HG03520 (cell line): ENCODE measurements around the gene OR2T8.

Source experiments
- ATAC-seq: cut with Tn5 transposase; IDR thresholded peaks from one replicate; pipeline ENCODE4 v1.9.1; 2021; ENCODE audit warnings: mild to moderate bottlenecking, moderate library complexity; ENCODE audit not compliant: unreplicated experiment

Gene OR2T8

GRCh38 chr1:247919952-247920351 lies at the start of gene OR2T8:
OR2T8 (plus strand) TSS chr1:247920252; CDS start chr1:247921018, 766 bp downstream.
- ATAC-seq = no peak

- no peak for ATAC-seq
These were observed 36.7 kb upstream of the OR2T8 start for GRCh38 chr1:247883346-247883745.

- ATAC-seq = no peak
These were observed 35.1 kb upstream of the OR2T8 start for GRCh38 chr1:247884797-247885413.

- no peak for ATAC-seq
These were observed 24.9 kb upstream of the OR2T8 start, which contains the start of gene OR2W3 for GRCh38 chr1:247895163-247895637. OR2W3 (plus strand) TSS chr1:247895587; CDS start chr1:247895587, 0 bp downstream.

- no peak for ATAC-seq
These were observed 24.1 kb upstream of the OR2T8 start for GRCh38 chr1:247895976-247896375.

GRCh38 chr1:247904122-247904521 lies 15.9 kb upstream of the OR2T8 start:
- no peak for ATAC-seq

- no peak for ATAC-seq
These were observed 14.9 kb upstream of the OR2T8 start for GRCh38 chr1:247905181-247905580.

- no peak for ATAC-seq
These were observed 14.0 kb upstream of the OR2T8 start for GRCh38 chr1:247905910-247906503.

GRCh38 chr1:247906504-247907047 lies 13.5 kb upstream of the OR2T8 start:
- no peak for ATAC-seq

- ATAC-seq = no peak
These were observed 11.3 kb upstream of the OR2T8 start for GRCh38 chr1:247908766-247909165.

GRCh38 chr1:247913786-247914185 lies 6.3 kb upstream of the OR2T8 start:
- no peak for ATAC-seq

- ATAC-seq = no peak
These were observed 5.0 kb upstream of the OR2T8 start for GRCh38 chr1:247914941-247915662.

- ATAC-seq = no peak
These were observed 3.9 kb downstream of the OR2T8 start for GRCh38 chr1:247923941-247924340.

- ATAC-seq = no peak
These were observed 4.8 kb downstream of the OR2T8 start, which contains the start of gene OR2AJ1 for GRCh38 chr1:247924868-247925267. OR2AJ1 (plus strand) TSS chr1:247924889; CDS start chr1:247933769, 8,880 bp downstream.

- ATAC-seq = no peak
These were observed 13.9 kb downstream of the OR2T8 start for GRCh38 chr1:247933989-247934388.

GRCh38 chr1:247935781-247936180 lies 15.7 kb downstream of the OR2T8 start:
- ATAC-seq = no peak

- no peak for ATAC-seq
These were observed 16.4 kb downstream of the OR2T8 start for GRCh38 chr1:247936415-247936814.

GRCh38 chr1:247936965-247937734 lies 17.1 kb downstream of the OR2T8 start:
- ATAC-seq = peak; percentile 100

GRCh38 chr1:247942624-247943023 lies 22.6 kb downstream of the OR2T8 start:
- ATAC-seq = no peak

GRCh38 chr1:247948558-247948957 lies 28.5 kb downstream of the OR2T8 start, which contains the start of gene OR2L8:
OR2L8 (plus strand) TSS chr1:247948858; CDS start chr1:247948858, 0 bp downstream.
- ATAC-seq = no peak

GRCh38 chr1:247953408-247953807 lies 33.4 kb downstream of the OR2T8 start:
- ATAC-seq = no peak
